Measurements from ENCODE around the gene GPC5.
"Not testable (repeated sequence)": the region's sequence is repeated elsewhere in the genome, so short reads cannot be mapped to it uniquely, and the experiment has no call there.

GPC5 gene

DNA sequence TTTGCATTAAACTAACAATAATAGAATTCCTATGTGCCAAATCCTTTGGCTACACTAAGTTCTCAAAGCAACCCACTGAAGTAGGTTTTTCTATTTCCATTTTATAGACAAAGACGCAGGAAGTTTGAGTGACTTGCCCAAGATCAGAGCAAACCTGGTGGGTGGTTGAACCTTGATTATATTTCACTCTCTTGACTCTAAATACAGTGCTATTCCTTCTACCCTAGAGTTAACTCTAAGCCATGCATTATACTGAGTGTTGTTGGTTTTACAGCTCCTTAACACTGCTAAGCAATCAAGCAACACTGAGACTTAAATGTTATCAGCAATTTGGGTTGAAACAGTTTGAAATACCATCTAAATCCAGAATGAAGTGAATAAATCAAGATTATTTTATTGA is 1014.6 kb downstream of the GPC5 start:
- DNase-seq = no peak

DNA sequence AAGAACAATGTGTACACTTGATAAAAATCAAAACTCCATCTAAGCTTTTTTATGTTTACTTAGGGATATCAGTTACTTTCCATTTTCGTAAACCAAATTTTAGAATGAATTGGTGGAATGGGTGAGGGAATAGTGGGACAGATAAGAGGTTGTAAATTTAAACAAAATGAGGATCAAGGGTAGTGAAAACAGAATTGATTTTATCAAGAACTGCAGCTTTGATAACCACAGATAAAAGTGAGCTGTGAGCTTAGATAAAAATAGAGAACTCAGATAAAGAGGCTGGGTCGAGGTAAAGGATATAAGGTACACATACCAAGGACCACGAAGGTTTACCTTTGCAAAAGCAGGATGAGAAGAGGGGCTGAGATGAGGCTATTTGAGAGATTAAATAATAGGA is 1015.0 kb downstream of the GPC5 start:
- DNase-seq = no peak

DNA sequence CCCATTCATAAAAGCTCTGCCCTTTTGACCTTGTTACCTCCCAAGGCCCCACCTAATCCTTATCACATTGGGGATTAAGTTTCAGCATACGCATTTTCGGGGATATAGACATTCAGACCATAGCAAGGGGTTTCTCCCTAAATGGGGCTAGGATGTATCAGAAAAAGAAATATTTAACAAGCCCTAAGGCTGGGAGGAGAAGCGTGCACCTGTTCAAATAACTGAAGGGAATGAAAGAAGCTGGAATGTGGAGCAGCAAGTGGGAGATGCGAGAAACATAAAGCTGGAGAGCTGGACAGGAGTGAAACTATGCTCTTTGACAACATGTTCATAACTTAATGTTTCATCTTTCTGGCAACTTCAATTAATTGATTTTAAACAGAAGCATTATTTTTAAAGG is 1016.4 kb downstream of the GPC5 start:
- no peak for DNase-seq

DNA sequence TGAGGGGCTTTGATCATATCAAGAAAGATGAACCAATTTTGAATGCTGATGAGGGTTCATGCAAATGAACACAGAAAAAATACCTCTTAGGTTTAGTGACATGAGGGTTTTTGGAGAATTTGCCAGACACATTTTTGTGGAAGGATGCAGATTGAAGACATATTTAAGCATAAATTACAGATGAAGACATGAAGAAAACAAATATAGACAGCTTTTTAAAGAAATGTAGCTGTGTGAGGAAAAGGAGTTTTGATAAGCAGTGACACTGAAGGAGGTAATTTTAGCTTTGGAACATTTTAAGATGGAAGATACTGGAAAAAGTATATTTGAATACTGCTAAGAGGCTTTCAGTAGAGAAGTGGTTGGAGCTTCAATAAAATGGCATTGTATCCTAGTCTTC is 1017.4 kb downstream of the GPC5 start:
- DNase-seq = no peak

DNA sequence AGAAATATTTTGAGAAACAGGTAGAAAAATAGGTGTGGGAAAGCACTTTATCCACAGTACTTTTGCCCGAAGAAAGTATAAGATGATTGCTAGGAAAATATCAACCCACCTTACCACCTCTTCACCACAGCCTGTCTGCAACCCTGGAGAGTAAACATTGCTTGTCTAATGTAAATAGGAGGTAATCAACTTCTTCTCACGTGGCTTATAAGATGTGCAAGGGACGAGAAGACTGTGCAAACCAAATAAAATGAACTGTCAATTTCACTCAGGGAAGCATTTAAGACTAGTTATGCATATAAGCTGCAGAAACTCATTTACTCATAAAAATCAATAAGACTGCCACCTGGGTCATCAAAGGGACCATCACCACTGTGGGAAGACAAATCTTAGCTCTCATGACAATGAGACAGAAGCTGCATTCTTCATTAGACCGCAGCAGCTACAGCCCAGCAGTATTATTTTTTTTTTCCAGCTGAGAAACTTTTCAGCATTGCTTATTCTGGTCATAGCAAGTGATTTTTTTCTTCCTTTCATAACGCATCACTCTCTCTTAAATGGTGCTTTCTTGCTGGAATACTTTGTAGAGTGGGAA is 1020.5 kb downstream of the GPC5 start:
- DNase-seq = no peak

DNA sequence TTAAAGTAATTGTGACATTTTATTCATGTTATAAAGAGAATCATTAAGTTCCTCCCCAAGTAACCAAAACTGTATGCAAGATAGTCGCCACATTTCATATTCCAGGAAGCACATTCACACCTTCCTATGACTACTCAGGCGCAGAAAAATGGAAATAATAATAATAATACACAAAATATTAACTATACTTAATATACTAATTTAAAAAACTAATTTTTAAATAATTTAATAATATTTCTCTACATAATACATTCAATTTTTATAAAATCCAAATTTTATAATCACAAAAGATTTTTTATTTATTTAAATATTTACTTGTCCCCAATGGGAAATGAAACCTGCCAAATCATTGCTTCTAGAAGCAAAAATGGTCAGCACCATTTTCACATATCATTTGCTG is 1030.8 kb downstream of the GPC5 start:
- DNase-seq = no peak

DNA sequence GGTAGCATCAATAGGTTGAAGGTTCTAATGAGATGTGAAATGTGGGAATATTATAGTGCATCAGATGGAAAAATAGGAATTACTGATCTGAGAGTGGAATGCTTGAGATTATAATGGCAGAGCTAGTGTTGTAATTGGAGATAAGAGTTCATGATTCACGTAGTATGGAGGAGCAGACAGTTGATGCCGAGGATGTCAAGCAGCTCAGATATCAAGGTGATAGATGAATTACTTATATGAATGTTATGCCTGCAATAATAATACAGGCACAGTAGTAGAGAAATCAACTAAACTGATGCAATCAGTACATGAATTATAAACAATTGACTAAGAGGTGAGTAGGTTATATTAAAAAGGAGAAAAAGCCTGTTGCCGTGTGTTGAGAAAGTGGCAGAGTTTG is 1035.0 kb downstream of the GPC5 start:
- DNase-seq = no peak

DNA sequence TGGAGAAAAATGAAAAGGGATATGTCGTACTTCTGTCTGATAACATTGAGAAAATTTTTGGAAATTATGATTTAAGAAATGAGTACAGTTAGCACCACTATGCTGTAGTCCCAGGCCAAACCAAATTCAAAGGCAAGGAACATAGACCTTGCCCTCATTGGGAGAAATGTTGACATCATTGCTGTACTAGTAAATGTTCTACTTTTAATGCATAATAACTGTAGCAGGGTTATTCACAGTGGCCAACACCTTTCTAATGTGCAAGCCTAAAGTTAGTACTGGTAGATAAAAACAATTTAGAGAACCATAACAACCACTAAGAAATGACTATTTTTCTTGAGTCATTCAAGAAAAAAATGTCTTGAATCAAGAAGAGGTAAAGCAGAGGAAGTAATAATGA is 1035.5 kb downstream of the GPC5 start:
- no peak for DNase-seq

DNA sequence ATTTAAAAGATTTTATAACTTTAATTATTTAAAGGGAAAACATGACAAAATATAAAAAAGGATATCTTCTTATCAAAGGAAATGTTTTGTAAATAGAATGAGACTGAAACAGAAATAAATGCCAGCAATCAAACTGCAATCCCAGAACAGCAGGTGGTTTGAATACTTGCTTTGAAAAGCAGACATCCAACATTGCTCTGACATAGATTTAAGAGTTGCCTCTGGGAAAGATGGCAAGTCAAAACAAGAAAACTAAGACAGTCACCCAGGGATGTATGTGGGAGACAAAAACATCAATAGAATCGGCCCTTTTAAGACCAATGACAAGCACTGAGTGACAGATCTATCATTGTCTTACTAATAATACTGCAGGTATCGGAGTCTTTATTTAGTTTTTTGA is 1038.5 kb downstream of the GPC5 start:
- DNase-seq = no peak

DNA sequence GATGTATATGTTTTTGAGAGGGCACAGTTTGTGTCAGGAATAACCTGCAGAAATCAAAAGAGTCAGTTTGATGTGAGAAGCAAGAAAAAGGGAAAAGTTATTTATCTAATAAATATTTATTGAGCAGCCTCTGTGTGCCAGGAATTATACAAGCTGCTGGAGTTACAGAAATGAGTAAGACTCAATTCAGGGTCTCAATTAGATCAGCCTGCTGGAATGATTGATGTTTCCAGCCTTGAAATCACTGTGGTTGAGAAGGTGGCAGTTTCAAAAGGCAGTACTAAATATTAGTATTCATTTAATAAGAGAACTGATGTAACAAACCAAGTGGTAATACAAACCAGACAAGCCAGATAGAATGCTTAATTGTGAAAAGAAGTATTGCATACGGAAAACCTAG is 1045.8 kb downstream of the GPC5 start:
- DNase-seq = no peak

DNA sequence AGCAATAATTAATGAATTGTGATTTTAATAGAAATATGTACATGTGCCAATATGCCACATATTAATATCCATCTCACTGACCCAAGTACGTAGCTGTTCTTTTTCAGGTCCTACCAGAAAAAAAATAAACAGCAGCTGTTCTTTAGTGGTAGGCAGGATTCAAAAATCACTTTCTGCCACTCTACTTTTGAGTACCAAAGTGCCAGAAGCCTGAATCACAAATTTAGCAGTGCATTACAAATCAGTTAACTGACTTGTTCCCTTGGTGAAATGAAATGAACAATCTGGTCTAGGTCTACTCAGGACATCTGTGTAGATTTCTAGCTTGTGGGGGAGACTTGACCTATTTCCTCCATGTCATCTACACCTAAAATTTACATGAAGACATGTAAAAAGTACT is 1052.6 kb downstream of the GPC5 start:
- no peak for DNase-seq

DNA sequence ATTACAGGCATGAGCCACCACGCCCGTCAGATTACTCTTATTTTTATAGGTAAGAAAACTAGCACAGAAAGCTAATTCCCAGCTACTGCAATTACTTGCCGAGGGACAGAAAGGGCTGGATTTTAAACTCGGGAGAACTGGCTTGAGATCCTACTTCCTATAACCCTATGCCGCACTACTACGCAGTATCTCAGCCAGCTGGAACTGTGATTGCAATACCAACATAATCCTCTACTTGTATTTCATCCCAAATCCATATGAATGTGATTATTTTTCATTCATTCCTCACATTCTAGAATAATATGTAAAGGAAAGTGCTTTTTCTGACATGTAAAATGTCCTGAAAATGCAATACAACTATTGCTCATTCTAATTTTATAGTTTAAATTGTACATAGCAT is 1054.4 kb downstream of the GPC5 start:
- no peak for DNase-seq

DNA sequence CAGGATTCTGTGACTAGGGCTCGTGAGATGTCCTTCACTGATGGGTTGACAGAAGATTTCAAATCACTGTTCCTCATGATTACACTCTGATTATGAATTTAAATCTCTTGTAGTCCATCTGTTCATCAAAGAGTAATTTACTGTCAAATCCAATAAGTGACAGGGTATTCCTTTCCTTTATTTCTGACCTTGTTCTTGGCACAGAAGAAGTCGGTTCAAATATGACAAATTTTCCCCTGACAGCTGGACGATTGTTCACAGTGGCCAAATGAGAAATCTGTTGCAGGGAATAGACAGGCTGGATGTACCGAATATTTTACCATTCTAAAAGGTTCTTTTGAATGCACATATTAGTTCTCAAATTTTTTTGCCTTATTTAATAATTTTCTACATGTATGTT is 1060.9 kb downstream of the GPC5 start:
- no peak for DNase-seq

DNA sequence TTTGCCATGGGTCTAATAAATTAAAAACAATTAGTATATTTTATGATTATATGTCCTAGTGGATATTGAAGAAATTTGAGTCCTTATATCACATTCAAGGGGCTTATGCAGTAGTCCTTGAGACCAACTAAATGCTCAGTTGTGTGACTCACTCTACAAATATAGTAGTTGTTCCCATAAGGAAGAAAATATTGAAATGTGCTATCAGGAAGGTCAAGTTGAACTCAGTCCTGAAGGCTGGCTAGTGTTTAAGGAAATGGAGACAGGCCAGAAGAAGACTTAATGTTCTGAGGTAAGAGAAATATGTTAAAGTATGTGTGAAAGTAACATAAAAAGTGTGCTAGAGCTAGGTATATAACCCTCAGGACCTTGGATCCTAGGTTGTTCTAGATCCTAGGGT is 1062.1 kb downstream of the GPC5 start:
- no peak for DNase-seq

DNA sequence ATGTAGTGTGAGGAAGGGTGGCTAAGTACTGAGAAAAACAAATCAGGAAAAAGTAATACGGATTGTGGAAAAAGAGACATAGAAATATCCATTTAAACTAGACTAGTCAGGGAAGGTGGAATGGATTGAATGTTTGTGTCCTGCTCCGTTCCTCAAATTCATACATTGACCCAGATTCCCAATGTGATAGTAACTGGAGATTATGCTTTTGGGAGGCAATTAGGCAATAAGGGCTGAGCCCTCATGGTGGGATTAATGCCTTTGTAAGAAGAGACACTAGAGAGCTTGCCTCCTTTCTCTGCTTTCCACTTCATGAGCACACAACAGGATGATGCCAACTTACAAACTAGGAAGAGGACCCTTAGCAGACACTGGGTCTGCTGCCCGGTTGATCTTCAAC is 1063.0 kb downstream of the GPC5 start:
- DNase-seq = no peak

DNA sequence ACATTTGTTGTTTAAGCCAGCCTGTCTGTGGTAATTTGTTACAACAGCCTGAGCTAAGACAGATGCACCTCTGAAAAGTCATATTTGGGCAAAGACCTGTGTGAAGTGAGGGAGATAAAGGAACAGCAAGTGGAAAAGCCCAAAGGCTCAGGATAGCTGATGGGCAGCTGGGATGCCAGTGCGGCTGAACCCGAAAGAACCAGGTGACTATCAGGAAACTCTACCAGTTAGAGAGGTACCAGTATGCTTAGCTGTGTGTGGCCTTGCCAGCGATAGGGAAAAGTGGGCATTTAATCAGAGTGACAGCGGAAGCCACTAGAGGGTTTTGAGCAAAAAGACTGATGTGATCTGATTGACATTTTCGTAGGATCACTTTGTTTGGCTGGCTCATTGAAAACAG is 1063.4 kb downstream of the GPC5 start:
- DNase-seq = no peak

DNA sequence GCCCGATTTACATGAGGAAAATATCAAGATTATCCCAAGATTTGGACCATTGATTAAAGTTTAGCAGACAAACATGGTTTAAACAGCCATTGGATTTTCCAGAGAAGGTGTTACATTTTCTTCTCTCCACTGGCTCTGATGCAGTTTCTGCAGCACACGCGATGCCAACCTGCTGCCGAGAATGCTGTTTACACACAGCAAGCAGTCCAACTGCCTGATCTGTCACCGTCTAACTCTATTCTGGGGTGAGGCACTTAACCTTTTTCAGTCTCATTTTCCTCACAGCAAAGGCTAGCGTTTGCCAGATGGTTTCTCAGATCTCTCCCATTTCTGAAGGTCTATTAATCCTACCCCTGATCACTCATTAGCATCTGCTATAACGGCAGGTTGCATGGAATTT is 1064.7 kb downstream of the GPC5 start:
- DNase-seq = no peak

DNA sequence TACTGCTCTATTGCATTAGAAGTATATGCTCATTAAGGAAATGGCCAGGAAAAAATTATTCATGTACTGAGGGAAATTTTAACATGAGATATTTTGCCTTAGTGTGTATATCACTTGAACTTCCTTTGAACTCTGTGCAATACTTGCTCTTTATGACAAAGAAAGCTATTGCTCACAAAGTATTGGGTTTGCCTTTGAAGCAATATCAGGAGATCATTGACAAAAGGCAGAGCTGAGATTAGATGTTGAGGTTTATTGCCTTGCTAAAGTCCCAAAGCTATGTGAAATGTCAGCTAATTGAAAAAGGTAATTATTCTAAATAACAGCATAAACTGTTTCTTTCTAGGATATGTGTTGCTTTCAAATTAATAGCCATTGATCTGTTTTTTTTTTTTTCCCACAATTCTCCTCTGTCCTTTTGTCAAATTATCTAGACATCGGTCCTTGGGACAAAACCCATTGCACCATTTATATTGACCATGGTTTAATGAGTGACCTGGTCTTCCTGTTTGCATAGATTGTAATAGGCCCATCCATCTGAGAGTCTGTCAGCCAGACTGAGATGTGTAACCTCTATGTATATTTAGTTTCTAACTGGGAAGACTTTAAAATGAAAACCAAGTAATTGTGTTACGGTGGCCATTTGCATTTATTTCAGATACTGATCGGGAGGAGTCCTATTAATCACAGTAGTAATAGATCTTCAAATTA is 1075.5 kb downstream of the GPC5 start:
- no peak for DNase-seq

DNA sequence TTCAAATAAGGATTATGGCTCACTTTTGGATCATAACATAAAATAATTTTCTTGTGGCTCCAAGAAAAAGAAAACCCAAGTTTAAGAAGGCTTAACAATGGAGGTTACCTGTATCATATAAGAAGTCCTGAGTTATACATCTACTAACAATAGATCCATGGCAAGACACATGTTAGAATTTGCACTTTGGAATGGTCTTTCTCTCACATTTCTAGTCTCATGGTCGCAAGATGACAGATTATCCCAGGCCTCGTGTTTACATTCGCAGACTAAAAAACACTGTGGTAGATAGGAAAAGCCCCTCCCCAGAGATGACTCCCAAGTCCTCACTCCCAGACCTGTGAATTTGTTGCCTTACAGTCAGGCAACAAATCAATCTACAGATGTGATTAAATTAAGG is 1082.0 kb downstream of the GPC5 start:
- no peak for DNase-seq

DNA sequence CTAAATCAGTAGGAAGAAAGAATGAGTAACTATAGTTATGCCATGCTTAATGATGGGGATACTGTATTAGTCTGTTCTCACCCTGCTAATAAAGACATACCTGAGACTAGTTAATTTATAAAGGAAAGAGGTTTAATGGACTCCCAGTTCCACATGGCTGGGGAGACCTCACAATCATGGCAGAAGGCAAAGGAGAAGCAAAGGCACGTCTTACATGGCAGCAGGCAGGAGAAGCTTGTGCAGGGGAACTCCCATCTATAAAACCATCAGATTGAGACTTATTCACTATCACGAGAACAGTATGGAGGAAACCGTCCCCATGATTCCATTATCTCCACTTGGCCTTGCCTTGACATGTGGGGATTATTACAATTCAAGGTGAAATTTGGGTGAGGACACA is 1084.4 kb downstream of the GPC5 start:
- DNase-seq = not testable (repeated sequence)

DNA sequence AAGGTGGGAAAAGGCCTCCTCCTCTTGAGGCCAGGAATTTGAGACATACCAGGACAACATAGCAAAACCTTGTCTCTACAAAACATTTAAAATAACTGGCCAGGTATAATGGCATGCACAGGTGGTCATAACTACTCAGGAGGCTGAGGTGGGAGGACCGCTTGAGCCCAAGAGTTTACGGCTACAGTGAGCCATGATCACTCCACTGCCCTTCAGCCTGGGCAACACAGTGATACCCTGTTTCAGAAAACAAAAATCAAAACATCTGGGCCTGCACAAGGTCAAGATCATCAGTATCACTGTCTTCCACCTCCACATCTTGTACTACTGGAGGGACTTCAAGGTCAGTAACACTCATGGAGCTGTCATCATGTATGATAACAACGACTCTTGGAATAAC is 1085.5 kb downstream of the GPC5 start:
- no peak for DNase-seq

DNA sequence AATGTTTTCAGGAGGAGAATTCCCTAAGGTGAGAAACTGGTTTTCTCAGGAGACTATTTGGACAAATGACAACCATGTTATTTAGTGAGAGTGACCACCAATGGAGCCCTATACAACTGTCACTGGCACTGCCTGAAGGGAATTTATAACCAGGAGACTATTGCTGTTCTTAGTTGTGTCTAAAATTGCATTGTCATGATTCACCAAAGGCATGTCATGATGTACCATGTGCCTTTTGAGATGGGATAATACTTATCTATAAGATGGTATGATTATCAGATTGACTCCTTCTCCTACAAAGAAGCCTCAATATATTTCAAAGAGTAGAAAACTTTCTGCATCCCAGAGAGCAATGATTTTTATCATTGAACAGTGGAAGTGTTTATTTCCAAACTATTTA is 1088.8 kb downstream of the GPC5 start:
- no peak for DNase-seq

DNA sequence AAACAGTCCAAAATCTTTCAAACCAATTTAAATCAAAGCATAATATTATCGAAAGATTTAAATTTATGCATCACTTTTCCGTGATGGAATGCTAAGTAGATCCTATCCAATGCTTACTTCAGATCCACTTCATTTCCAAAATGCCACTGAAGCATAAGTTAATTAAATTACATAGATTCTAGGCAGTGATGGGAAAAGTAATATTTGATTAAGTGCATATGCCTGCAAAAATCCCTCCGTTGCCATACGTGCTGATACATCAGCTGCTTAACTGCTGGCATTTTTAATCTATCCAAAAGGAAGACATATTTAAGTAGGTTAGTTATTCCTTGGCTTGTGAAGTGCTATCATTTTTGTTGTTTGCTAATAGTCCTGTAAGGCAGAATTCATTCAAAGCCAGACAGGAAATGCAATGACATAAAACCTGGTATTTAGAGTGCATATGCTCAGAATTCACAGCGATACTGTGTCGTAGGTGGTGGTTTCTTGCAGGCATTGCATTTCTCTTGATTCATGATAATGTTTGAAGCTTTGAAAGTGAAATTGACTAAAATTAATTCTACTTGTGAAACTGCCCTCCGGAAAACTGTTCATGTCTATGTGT is 1089.9 kb downstream of the GPC5 start:
- DNase-seq = no peak

DNA sequence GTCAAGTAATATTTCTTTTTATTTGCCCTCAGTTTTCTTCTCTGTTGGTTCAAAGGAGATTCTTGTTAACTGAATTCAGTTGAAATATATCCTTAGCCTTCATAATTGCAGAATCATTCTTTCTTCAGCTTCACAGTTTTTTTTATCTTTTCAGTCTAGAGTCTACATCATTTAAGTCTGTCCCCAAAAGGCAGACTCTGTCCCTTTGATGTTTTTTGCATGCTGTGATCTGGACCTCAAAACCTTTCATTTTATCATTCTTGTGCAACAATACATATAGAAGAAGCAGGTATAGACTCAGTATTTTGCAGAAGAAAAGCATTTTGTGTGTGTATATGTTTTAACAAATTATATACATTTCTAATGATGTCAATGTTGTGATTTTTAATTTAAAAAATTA is 1093.4 kb downstream of the GPC5 start:
- no peak for DNase-seq

DNA sequence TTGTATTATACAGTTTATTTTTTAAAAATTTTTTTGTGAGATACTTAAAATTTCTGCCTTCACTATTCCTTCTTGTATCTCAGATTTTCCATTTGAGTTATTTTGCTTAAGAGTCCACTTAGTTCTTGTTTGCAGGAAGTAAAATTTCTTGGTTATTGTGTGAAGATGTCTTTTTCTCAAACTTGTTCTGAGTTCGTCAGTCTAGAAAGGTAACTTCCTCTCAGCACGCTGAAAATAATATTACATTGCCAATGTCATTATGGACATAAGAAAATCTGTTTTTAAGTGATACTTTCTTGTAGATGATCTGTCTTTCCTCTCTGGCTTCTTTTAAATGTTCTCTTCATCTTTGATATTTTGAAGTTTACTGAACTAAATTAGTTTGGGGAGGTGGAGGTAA is 1096.5 kb downstream of the GPC5 start:
- DNase-seq = no peak

Data from suppressor macrophage (primary cell).